Testis (tissue), 2 donors: ENCODE measurements around the gene B3GALT2.

ENCODE experiments used
- POLR2A ChIP-seq: fragments of 450-650 bp; IDR thresholded peaks from one replicate; pipeline ENCODE4 v1.6.1; 2017; ENCODE audit warnings: antibody characterized with exemption, mild to moderate bottlenecking, moderate library complexity
- TF ChIP-seq, protein P1 (sequence below), 3 experiments: fragments of 450-650 bp in 2 of 3; fragments of 200-600 bp in 1 of 3; sonication (generic) in 1 of 3; IDR thresholded peaks; one replicate each; pipeline ENCODE4 v1.5.1; 2016 to 2019; ENCODE audit warnings: antibody characterized with exemption in 3 of 3, mild to moderate bottlenecking in 2 of 3, moderate library complexity in 1 of 3

DNA sequence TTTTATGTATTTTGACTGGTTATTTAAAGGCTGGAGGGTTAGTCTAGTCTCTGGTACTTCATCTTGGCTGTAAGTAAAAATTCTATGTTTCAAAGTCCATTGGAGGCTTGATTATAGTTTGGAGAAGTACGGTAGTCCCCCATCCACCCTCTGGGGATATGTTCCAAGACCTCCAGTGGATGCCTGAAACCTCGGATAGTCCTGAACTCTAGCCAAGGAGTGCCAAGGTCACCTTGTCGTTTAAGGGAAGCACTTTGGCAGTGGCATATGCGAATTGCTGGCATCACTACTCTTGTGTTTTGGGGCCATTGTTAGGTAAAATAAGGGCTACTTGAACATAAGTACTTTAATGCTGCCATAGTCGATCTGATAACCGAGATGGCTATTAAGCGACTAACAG lies 46.2 kb downstream of the B3GALT2 start:
- TF ChIP-seq, protein P1, sequence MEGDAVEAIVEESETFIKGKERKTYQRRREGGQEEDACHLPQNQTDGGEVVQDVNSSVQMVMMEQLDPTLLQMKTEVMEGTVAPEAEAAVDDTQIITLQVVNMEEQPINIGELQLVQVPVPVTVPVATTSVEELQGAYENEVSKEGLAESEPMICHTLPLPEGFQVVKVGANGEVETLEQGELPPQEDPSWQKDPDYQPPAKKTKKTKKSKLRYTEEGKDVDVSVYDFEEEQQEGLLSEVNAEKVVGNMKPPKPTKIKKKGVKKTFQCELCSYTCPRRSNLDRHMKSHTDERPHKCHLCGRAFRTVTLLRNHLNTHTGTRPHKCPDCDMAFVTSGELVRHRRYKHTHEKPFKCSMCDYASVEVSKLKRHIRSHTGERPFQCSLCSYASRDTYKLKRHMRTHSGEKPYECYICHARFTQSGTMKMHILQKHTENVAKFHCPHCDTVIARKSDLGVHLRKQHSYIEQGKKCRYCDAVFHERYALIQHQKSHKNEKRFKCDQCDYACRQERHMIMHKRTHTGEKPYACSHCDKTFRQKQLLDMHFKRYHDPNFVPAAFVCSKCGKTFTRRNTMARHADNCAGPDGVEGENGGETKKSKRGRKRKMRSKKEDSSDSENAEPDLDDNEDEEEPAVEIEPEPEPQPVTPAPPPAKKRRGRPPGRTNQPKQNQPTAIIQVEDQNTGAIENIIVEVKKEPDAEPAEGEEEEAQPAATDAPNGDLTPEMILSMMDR (IDR thresholded peaks at IDR 0.05): no peak
- no peak for TF ChIP-seq POLR2A
